ENCODE results near the gene AICDA.
"Not testable (repeated sequence)": the region's sequence is repeated elsewhere in the genome, so short reads cannot be mapped to it uniquely, and the experiment has no call there.

The AICDA gene

DNA sequence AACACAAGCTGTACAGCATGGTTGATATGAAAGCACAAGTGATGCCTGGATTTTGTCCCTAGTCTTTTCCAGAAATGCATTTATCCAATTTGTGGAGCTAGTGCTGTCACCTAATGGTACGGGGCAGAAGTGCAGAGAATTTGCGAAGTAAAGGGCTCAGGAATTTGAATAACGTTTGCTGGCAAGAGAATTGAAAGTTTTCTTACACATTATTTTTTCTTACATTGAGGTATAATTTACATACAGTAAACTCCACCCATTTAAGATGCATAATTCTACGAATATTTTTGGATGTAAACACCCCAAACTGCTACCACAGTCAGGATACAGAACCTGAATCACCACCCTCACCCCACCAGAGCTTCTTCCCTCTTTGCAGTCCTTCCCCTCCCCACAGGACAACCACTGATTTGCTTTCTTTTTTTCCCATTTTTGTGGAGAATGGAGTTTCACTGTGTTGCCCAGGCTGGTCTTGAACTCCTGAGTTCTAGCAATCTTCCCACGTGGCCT is 3.5 kb downstream of the AICDA start:
- DNase-seq (ENCODE audit: low read depth), result no peak

DNA sequence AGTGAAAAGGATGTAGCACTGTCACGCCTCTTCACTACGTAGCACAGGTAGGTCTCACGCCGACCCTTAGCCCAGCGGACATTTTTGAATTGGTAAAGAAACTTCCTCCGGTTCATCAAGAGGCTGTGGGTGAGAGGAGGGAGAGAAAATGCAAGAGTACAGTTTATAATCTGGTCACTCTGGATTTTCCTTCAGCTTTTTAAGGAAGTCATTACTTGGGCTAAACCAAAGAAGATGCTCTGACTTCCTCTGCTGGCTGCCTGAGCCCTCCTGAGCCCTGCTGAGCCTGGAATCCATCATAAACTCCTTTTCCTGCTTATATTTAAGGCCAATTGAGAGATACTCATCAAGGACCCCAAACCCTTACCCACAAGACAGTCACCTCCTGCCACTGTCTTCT is 5.8 kb downstream of the AICDA start:
- DNase-seq (ENCODE audit: low read depth), result no peak

DNA sequence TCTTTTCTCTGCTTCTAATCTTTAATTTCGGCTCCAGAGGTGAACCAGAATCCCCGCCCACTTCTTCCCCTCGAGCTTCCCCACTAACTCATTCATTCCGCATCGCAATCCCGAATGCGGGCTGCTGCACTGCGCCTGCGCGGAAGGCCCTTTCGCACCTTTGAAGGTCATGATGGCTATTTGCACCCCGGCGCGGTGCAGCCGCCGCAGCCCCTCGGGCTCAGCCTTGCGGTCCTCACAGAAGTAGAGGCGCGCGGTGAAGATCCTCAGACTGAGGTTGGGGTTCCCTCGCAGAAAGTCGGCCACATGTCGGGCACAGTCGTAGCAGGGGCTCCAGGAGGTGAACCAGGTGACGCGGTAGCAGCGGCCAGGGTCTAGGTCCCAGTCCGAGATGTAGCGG is 7.6 kb downstream of the AICDA start:
- no peak for DNase-seq (ENCODE audit: low read depth)

DNA sequence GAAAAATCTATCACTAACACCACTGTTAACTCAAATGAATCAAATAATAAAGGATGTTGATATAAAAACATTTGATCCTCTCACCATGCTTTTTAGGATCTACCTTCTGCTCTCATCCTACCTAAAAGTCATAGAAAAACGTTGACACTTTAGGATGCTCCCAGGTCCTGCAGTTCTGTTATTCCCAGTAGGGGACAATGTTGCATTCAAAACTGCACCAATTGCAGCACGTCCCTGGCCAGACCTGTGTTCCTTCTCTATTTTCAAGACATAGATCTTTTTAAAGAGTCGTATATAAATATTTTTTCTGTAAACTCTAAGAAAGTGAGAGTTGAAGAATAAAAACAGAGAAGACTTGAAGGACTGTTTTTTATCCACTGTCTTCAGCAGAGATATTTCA is 8.8 kb downstream of the AICDA start:
- no peak for DNase-seq (ENCODE audit: low read depth)

DNA sequence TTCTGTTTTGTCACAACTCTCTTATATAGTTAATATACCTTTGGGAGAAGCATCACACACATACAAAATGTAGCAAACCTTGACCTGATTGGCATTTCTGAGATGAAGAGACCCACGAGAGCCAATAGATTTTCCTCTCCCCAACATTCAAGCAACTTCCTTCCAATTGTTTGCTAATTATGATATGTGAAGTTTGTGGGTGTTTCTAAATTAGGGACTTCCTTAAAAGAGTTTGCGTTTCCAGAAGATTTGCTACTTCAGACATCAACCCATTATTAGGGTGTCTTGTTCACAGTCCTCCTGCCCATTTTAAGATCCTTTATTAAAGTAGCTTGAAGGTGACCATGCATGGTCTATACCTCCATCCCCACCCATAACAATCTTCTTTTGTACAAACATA is 9.4 kb downstream of the AICDA start:
- no peak for DNase-seq (ENCODE audit: low read depth)

DNA sequence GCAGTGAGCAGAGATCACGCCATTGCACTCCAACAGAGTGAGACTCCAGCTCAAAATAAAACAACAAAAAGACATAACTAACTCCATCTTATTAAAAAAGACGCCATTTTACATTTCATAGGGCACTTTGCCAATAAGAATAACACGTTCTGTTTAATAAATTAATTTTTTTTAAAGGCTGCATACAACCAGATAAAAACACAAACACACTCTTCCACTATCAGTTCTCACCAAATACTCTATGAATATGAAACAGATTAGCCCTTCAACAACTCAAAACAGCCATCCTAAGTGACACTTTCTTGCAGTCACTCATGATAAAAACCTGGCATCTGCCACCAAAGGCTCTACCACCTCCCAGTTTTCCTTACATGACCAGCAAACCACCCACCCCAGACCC is 16.1 kb downstream of the AICDA start:
- DNase-seq (ENCODE audit: low read depth), result no peak

DNA sequence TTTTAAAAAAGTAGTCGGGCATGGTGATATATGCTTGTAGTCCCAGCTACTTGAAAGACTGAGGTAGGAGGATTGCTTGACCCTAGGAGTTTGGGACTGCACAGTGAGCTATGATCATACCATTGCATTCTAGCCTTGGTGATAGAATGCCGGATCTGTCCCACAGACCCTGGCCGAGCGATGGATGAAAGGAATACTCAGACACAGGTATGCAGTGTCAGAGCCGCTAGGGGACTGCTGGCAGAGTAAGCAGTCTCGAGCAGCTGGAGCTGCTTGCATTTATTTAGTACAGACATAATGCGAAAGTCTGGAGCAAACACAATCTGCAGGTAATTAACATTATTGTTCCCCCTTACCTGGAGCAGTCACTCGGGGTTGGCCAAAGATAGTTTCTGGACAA is 18.6 kb downstream of the AICDA start:
- DNase-seq (ENCODE audit: low read depth), result no peak

DNA sequence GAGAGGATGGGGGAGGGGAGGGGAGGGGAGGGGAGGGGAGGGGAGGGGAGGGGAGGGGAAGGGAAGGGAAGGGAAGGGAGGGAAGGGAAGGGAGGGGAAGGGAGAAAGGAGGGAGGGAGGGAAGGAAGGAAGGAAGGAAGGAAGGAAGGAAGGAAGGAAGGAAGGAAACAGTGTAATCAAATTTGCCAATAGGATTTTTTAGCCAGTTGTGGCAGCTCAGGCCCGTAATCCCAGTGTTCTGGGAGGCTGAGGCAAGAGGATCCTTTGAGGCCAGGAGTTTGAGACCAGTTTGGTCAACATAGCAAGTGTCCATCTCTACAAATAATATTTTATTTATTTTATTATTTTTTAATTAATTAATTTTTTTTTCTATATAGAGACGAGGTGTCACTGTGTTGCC is 19.4 kb downstream of the AICDA start:
- no peak for DNase-seq (ENCODE audit: low read depth)

DNA sequence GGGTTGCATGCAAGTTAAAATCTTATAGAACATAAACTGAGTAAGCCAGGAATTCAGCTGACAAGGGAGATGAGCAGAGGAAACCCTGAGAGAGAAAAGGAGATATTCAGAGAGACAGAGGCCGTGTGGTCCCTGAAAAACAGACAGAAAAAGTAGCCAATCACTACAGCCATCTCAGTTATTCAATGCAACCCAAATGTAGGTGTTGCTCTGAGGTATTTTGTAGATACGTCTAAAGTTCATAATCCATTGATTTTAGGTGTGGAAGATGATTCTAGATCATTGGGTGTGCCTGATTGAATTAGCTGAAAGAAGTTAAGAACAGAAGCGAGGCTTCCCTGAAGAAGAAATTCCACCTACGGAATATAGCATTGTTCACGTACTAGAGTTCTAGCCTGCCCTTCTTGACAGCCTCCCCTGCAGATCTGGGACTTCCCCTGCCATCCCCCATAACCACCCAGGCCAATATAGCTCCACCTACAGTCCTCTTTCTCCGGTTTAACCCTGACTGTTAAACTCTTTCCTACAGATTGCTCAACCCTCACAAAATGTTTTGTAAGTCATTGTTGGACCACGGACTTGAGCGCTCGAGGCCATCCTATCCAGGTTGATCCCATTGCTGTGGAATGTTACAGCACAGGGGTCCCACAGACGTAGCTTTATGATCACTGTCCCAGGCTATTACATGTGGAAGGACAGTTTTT is 21.7 kb downstream of the AICDA start:
- DNase-seq (ENCODE audit: low read depth), result no peak

DNA sequence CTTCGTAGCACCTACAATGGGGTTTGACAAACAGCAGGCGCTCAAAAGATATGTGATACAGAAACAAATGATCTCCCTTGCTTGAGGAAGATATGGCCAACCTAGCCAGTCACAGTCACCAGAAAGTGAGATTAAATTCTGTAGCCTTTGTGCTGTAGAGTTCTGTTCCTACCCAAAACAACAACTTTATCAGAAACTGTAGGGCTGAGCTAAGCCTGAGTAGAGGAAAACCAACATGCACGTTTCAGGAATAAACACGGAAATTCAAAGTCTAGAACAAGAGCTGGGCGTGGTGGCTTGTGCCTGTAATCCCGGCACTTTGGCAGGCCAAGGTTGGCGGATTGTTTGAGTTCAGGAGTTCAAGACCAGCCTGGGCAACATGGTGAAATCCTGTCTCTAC is 23.0 kb downstream of the AICDA start:
- no peak for DNase-seq (ENCODE audit: low read depth)

DNA sequence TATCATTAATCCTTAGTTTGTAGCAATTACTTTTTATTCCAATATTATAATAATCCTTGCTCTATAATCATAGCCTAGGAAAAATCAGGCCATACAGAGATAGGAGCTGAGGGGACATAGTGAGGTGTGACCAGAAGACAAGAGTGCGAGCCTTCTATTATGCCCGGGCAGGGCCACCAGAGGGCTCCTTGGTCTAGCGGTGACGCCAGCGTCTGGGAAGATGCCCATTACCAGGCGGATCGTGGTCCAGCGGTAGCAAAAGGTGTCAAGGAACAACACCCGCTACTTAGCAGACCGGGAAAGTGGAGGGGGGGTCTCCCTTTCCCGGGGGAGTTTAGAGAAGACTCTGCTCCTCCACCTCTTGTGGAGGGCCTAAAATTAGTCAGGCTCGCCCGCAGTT is 28.2 kb downstream of the AICDA start:
- DNase-seq (ENCODE audit: low read depth), result not testable (repeated sequence)

DNA sequence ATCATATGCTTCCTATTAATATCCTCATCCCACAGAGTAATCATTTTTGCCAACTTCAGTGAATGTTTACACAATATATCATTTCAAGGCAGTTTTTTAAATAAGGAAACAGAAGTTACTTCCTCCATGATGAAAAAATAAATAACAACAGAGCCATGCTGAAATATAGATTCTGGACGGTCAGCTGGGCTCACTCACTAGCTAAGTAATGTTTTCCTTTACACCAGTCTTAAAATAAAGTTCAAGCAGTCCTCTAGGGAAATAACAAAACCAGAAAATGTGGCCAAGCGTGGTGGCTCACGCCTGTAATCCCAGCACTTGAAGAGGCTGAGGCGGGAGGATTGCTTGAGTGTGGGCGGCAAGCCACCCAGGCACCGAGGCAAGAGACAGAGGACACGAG is 28.7 kb downstream of the AICDA start:
- no peak for DNase-seq (ENCODE audit: low read depth)

DNA sequence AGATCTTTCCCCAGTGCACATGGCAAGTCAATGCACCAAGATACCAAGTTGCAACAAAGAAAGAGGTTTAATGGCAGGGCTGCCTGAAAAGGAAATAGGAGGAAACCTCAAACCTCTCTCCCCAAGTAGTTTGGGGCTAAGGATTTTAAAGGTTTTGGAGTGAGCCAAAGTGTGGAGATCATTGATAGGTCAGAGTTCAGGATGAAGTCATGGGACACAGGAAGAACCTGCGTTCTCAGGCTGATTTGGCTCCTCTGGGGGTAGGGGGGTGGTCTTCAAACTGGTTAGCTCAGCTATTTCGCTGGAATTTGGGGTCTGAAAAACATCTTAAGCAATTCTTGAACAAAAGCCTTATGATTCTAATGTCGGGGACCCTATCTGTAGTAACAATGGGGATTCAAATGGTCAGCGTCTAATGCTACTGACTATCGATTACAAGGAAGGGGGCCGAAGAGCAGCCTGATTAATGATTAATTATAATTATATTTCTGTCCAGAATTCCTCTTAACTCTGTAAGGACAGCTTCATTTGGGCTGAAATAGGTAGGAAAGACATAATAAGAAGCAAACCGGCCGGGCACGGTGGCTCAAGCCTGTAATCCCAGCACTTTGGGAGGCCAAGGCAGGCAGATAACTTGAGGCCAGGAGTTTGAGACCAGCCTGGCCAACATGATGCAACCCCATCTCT is 31.4 kb downstream of the AICDA start:
- no peak for DNase-seq (ENCODE audit: low read depth)

DNA sequence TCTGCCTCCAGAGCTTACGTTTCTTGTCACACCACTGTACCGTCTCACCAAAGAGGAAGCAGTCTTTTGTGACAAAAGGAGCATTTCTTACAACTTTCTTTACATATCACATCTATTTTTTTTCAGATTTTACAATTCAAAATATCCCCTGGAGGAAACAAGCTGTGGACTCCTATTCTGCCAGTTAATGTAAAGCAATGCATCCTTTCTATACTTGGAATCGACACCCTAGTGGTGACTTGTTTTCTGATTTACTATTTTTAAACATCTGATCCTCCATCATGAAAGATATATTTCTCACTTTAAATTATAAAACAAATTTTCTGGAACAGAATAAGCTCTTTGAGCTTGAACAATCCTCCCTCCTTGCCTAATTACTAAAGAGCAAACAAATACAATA is 34.8 kb downstream of the AICDA start:
- no peak for DNase-seq (ENCODE audit: low read depth)

DNA sequence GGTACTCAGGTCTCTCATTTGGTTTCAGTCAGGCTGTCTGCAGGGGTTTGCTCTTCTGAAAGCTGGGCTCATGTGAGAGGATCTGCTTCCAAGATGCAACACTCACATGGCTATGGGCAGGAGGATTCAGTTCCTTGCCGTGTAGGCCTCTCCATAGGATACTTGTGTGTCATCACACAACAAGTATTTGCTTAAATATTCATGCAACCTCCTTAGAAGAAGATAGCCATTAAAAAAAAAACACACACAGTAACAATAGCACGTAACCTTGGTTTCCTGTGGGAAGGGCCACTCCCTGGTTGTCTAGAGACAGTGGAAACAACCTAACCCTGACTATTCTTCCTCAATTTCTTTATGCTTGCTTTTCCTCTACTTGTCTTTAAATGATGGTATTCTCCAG is 40.2 kb downstream of the AICDA start:
- no peak for DNase-seq (ENCODE audit: low read depth)

DNA sequence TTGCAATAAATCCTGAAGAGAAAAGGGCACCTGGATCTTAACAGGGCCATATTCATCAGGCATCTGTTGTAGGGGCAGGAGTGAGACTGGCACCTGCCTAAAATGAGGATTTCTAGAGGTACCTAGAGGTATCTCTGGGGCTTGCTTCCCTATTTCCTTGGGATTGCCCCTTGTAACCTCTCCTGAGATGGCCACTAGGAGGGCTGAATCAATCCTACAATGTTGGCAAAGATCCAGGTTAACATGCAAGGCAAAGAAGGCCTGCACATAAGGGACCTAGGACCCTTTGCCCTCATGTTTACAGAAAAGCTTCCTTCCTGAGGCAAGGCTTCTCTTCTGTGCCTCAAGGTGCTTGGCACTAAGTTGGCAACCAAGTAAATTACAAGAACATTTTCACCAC is 46.1 kb downstream of the AICDA start:
- no peak for DNase-seq (ENCODE audit: low read depth)

DNA sequence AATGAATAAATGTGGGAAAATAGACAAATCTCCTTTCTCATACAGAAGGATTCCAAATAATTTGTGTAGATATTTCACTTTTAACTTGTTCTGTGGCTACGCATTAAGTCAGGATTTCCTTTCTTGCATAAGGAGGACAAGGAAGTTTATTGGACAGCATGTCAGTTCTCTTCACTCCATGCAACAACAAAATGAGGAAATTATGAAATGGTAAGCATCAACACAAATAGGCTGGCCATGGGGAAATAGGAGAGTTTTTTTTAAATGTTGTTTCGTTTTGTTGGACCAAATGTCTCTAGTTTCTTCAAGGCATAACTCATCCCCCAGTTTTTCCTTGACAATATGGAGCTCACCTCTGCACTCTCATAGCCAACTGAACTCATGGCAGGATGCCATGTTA is 46.6 kb downstream of the AICDA start:
- not testable (repeated sequence) for DNase-seq (ENCODE audit: low read depth)

DNA sequence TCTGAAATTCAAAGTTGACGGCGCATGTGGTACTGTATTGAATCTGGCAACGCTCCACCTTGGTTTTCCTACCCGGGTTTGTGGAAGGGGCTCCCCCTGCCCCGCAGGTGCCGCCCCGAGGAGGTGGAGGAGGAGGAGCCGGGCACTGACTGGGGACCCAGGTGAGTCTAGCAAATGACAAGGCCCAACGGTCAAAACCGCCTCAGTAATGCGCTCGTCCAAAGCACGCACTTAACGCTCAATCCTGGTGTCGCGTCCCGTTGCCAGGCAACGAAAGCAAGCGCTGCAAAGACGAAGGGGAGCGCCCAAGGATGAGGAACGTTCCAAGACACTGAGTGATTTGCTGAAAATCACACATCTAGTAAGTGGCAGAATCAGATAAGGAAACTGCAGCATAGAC is 48.0 kb downstream of the AICDA start:
- DNase-seq (ENCODE audit: low read depth), result no peak

DNA sequence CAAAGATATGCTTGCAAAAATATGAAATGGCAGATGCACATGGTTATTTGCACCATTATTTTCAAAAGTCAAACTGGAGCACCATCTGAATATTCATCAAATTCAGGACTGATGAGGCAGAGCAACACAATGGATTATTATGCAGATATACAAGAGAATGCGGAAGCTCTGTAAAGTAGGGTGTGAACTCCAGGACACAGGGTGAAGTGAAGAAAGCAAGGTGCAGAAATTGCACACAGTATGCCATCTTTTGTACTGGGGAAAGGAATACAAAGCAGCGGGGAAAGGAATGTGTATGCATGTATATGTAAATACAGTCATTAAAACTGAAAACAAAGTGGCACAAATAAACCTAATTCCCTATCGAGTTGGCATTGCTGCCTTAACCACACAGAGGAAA is 49.3 kb downstream of the AICDA start:
- DNase-seq (ENCODE audit: low read depth), result no peak

DNA sequence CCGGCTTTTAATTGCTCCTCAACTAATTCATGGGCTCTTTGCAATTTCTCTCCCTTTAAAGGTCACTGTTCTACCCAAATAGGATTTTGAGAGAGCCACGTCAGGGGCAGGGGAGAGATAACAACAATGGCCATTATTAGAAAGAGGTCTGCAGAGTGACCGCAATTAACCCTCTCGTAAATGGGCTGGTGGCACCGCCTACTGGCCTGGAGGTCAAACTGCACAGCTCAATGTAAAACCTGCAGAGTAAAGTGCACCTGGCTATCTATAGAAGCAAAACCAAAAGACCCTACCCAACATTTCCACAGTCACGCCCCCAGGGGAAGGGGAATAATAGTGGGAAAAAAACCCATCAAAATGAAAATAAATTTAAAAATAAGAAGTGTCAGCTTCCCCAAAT is 50.3 kb downstream of the AICDA start:
- no peak for DNase-seq (ENCODE audit: low read depth)

DNA sequence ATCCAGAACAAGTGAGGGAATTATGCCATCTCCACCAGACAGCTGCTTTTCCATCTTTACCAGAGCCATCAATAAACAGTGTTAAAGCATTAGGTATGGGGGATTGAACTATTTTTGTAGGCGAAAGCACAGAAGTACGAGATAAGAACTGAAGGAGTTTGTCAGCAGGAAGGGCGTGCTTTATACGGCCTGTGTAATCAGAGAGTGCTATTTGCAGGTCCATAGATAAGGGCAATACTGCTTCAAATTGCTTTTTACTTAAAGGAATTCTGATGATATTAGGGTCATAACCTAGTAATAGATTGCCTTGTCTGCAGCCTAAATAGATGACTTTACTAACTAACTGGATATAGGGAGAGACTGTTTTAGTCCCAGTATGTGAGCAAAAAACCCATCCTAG is 51.6 kb downstream of the AICDA start:
- DNase-seq (ENCODE audit: low read depth), result no peak

DNA sequence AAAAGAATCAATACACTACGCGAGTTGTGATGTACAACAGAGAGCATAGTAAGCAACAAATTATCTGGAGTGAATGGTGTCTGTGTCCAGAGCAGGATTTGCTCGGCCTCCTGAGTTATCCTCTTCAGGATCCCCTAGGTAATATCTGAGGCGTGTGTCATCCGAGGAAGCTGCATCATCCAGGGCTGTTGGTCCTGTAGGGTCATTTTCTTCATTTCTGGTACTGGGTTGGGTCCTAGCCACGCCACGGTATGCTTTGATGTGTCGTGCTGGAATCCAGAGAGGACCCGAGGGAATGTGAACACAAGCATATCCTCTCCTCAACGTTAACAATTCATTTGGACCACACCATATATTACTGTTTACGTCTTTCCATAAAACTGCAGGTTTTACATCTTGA is 53.0 kb downstream of the AICDA start:
- no peak for DNase-seq (ENCODE audit: low read depth)

DNA sequence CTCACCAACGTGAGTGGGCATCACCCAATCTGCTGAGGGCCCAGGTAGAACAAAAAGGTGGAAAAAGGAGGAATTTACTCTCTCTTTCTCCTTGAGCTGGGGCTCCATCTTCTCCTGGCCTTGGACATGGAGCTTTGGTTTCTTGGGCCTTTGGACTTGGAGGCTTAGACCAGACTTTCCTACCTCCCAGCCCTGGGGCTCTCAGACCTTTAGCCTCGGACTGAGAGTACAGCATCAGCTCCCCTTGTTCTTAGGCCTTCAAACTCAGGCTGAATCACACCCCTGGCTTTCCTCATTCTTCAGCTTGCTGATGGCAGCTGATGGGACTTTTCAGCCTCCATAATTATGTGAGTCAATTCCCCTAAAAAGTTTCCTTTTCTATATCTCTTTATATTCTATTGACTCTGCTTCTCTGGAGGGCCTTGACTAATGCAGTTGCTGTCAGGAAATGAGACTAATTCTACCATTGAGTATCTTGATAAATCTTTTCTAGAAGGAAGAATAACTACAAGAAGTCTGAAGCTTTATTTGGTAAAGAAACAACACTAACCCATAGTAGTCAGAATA is 56.0 kb downstream of the AICDA start:
- no peak for DNase-seq (ENCODE audit: low read depth)
